ENCODE data around the gene DNAH7. TPM values are rescaled to one million over a fixed set of nuclear protein-coding genes. Genes with fewer than 3 reads are reported as not detected.

DNAH7 gene
- total and polyA plus RNA-seq, 2 of the 4 experiments (the other 2 are of a cell fraction), result 0.22 to 0.36 TPM

DNA sequence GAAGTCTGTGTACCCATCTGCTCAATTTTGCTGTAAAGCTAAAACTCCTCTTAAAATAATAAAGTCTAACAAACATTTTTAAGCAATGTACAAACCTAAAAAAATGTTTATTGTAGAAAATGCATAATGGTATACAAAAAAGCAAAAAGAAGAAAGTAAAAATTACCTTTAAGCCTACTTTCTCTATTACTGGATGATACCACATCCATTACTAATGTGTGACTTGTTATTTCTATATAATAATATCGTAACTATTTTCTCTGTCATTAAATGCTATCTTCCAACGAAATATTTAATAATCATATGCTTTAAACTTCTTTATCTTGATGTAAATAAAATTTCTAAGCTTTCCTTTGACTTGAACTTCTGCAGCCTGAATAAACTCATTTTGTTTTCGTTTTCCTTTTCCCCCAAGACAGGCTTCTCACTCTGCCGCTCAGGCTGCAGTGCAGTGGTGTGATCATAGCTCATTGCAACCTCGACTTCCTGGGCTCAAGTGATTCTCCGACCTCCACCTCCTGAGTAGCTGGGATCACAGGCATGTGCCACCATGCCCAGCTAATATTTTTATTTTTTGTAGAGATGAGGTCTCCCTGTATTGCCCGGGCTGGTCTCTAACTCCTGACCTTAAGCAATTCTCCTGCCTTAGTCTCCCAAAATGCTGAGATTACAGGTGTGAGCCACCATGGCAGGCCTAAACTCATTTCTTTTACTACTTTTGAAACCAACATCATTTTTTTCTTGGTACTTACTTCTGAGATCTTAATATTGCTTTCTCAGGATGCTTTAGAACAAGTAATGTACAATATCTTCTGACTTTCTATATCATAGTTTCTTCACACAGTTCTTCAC is 18.1 kb upstream of the DNAH7 start (continued):
- TF ChIP-seq RAD21 (IDR thresholded peaks at IDR 0.05; ENCODE audit: low read length), result no peak

DNA sequence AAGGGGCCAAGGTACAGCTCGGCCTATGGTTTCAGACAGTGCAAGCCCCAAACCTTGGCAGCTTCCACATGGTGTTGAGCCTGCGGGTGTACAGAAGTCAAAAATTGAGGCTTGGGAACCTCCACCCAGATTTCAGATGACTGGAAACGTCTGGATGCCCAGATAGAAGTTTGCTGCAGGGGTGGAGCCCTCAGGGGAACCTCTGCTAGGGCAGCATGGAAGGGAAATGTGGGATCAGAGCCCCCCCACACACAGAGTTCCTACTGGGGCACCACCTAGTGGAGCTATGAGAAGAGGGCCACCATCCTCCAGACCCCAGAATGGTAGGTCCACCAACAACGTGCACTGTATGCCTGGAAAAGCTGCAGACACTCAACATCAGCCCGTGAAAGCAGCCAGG is 15.0 kb upstream of the DNAH7 start:
- ATAC-seq (ENCODE audit: low read depth) (no peak), DNase-seq (no peak)
- Histone ChIP-seq H3K27me3 (ENCODE audit: control insufficient read depth, insufficient read depth, low read length) (no peaks in the 10 kb centered on the region), H3K4me1 (ENCODE audit: control insufficient read depth, insufficient read depth, low read length) (peaks cover 2% of the 10 kb centered on the region), H3K4me2 (ENCODE audit: low read depth, low read length) (no peak overlapping the region), H2AFZ (replicated peaks; ENCODE audit: low read length, poor library complexity) (no peak overlapping the region), H3K9ac (ENCODE audit: low read depth, low read length) (no peak overlapping the region), H2BK15ac (ENCODE audit: low read depth, low read length) (no peak overlapping the region), H4K91ac (ENCODE audit: insufficient read depth, low read depth, low read length) (no peak overlapping the region), H3K18ac (ENCODE audit: low read depth, low read length) (no peak overlapping the region), H3K56ac (ENCODE audit: extremely low read depth, insufficient read depth, low read length) (no peak overlapping the region), H3K36me3 (ENCODE audit: control insufficient read depth, insufficient read depth, low read length) (no peaks in the 10 kb centered on the region), H3K79me1 (ENCODE audit: low read depth in 1 of 2, low read length in 2 of 2) (no peaks in the 10 kb centered on the region), H3K9me1 (ENCODE audit: insufficient read depth, low read length) (peaks cover 2% of the 10 kb centered on the region; the same call in 1 of the 2 replicates), H3K27ac (ENCODE audit: insufficient read depth, low read length) (no peak overlapping the region), H3K23ac (ENCODE audit: low read depth, low read length) (no peak overlapping the region), H2AK5ac (ENCODE audit: low read depth, low read length) (no peak overlapping the region), H2AK9ac (replicated peaks; ENCODE audit: low read depth, low read length, poor library complexity) (no peak overlapping the region), H3K9me3 (ENCODE audit: control insufficient read depth, insufficient read depth, low read length) (peaks cover 3% of the 10 kb centered on the region), H4K8ac (ENCODE audit: low read depth in 2 of 2, low read length in 2 of 2) (no peak overlapping the region), H4K20me1 (ENCODE audit: insufficient read depth, low read length) (no peaks in the 10 kb centered on the region), H2BK5ac (ENCODE audit: low read depth, low read length, poor library complexity, severe bottlenecking) (no peak overlapping the region), H3K14ac (replicated peaks; ENCODE audit: low read depth, low read length) (no peak overlapping the region), H2BK120ac (ENCODE audit: low read depth, low read length) (no peak overlapping the region), H3K4ac (ENCODE audit: low read depth, low read length) (no peak overlapping the region), H4K5ac (ENCODE audit: low read depth, low read length) (no peak overlapping the region), H3K4me3 (ENCODE audit: insufficient read depth, low read depth, low read length) (no peak overlapping the region), H2BK20ac (ENCODE audit: low read depth, low read length) (no peak overlapping the region)
- no TSS peak for BruUV-seq (replicated peaks)
- POLR2A ChIA-PET (ENCODE audit: unreplicated experiment), result no interaction called here
- intact Hi-C loops (cut with micrococcal nuclease) (no loop called here), dilution Hi-C loops (cut with HindIII; ENCODE audit: low sequenced_read_pairs, unreplicated experiment) (no loop called here), in situ Hi-C loops (cut with MboI; ENCODE audit: low sequenced_read_pairs) (loop anchor here (5.0 to 25.0 kb wide), 2 partner anchors 254 to 354 kb away; no protein-coding TSS in a partner anchor)
- CTCF ChIA-PET, result no interaction called here
- TF ChIP-seq MAZ (IDR thresholded peaks at IDR 0.05; ENCODE audit: borderline replicate concordance, low read depth, low read length) (no peak), MAFK (IDR thresholded peaks at IDR 0.05; ENCODE audit: low read depth, low read length) (no peak), FOS (IDR thresholded peaks at IDR 0.05; ENCODE audit: low read depth, low read length) (no peak), ELK1 (IDR thresholded peaks at IDR 0.05; ENCODE audit: borderline replicate concordance, low read depth, low read length) (no peak), RAD21 (IDR thresholded peaks at IDR 0.05; ENCODE audit: low read length) (no peak), USF2 (IDR thresholded peaks at IDR 0.05; ENCODE audit: low read depth, low read length) (no peak), POLR2A (IDR thresholded peaks at IDR 0.05; ENCODE audit: low read depth, low read length) (no peak), MXI1 (IDR thresholded peaks at IDR 0.05; ENCODE audit: borderline replicate concordance, low read depth, low read length) (no peak), SMC3 (IDR thresholded peaks at IDR 0.05; ENCODE audit: low read depth, low read length) (no peak)
- WGBS, 2 experiments (ENCODE audit: extremely low coverage in 2 of 2, insufficient read length in 1 of 2), result 81% methylated on average over 3 of the region's 5 CpGs; no CpG with 5 or more reads in 1 of the 2 experiments

All from IMR-90 (cell line).